WTC11 (cell line): ENCODE data around the gene AXIN2. TPM values are rescaled to one million over a fixed set of nuclear protein-coding genes. Genes with fewer than 3 reads are reported as not detected.
"Not testable (repeated sequence)": the region's sequence is repeated elsewhere in the genome, so short reads cannot be mapped to it uniquely, and the experiment has no call there.

Experiments
- ATAC-seq: fragments of 200-7000 bp; cut with Tn5 transposase; 2 replicates; pipeline ENCODE4 v1.10.0; 2021; ENCODE audit warnings: mild to moderate bottlenecking, moderate library complexity
- CTCF ChIA-PET: fragments of 300-600 bp; sonication (Branson Sonifier 250); formaldehyde crosslinking; loops from one replicate; lab custom pipeline; 2021; ENCODE audit warnings: antibody characterized with exemption; lab: Charles Lee
- POLR2A ChIA-PET: fragments of 350-600 bp; sonication (Branson Sonifier 250); formaldehyde crosslinking; loops from one replicate; lab custom pipeline; 2021; ENCODE audit warnings: antibody characterized with exemption; lab: Charles Lee
- DNase-seq: peaks from one replicate; pipeline ENCODE4 v3.0.0; 2021; ENCODE audit warnings: low spot score
- H3K27ac Mint-ChIP-seq: 2 replicates; pipeline ENCODE4 v1.8.0; 2021; ENCODE audit warnings: mixed read lengths
- H3K27me3 Mint-ChIP-seq: 2 replicates; pipeline ENCODE4 v1.8.0; 2021; ENCODE audit warnings: low read depth, mild to moderate bottlenecking, moderate library complexity, mixed read lengths
- H3K36me3 Mint-ChIP-seq: 2 replicates; pipeline ENCODE4 v1.8.0; 2021; ENCODE audit warnings: mixed read lengths
- H3K4me1 Mint-ChIP-seq: 2 replicates; pipeline ENCODE4 v1.8.0; 2022; ENCODE audit warnings: mixed read lengths
- H3K4me3 Mint-ChIP-seq: 2 replicates; pipeline ENCODE4 v1.8.0; 2021; ENCODE audit warnings: mild to moderate bottlenecking, moderate library complexity, mixed read lengths
- H3K9me3 Mint-ChIP-seq: 2 replicates; pipeline ENCODE4 v1.8.0; 2021; ENCODE audit warnings: mixed read lengths
- ESRRA ChIP-seq: sonication (generic); formaldehyde crosslinking; IDR thresholded peaks from 2 replicates; pipeline ENCODE4 v1.8.1; 2022; ENCODE audit warnings: mild to moderate bottlenecking, missing genetic modification reagents, borderline replicate concordance
- FOXK1 ChIP-seq: sonication (generic); formaldehyde crosslinking; IDR thresholded peaks from 2 replicates; pipeline ENCODE4 v1.8.0; 2022; ENCODE audit warnings: mild to moderate bottlenecking, moderate library complexity, missing genetic modification reagents
- JUN ChIP-seq: sonication (generic); formaldehyde crosslinking; IDR thresholded peaks from 2 replicates; pipeline ENCODE4 v1.8.0; 2023; ENCODE audit warnings: mild to moderate bottlenecking, missing genetic modification reagents
- NR2C2 ChIP-seq: sonication (generic); formaldehyde crosslinking; IDR thresholded peaks from 2 replicates; pipeline ENCODE4 v1.8.0; 2022; ENCODE audit warnings: mild to moderate bottlenecking, missing genetic modification reagents
- OVOL2 ChIP-seq: fragments of 250-450 bp; sonication (Bioruptor Pico); IDR thresholded peaks from 2 replicates; pipeline ENCODE4 v1.9.0; 2021; ENCODE audit warnings: mild to moderate bottlenecking, borderline replicate concordance
- PRRX2 ChIP-seq: fragments of 250-450 bp; sonication (Bioruptor Pico); IDR thresholded peaks from 2 replicates; pipeline ENCODE4 v1.8.0; 2021; ENCODE audit warnings: mild to moderate bottlenecking
- RORB ChIP-seq: fragments of 250-450 bp; sonication (Bioruptor Pico); IDR thresholded peaks from 2 replicates; pipeline ENCODE4 v1.9.0; 2021; ENCODE audit warnings: mild to moderate bottlenecking
- SMAD4 ChIP-seq: sonication (generic); formaldehyde crosslinking; IDR thresholded peaks from 2 replicates; pipeline ENCODE4 v1.8.0; 2022; ENCODE audit warnings: mild to moderate bottlenecking, missing genetic modification reagents
- SOX15 ChIP-seq: fragments of 250-450 bp; sonication (Bioruptor Pico); IDR thresholded peaks from 2 replicates; pipeline ENCODE4 v1.9.0; 2021; ENCODE audit warnings: mild to moderate bottlenecking
- SP1 ChIP-seq: sonication (generic); formaldehyde crosslinking; conservative IDR thresholded peaks from 2 replicates; pipeline ENCODE4 v1.8.1; 2022; ENCODE audit warnings: missing genetic modification reagents
- TP53 ChIP-seq: sonication (generic); formaldehyde crosslinking; IDR thresholded peaks from 2 replicates; pipeline ENCODE4 v1.8.1; 2023; ENCODE audit warnings: mild to moderate bottlenecking, missing genetic modification reagents
- ZNF121 ChIP-seq: sonication (generic); formaldehyde crosslinking; IDR thresholded peaks from 2 replicates; pipeline ENCODE4 v1.8.0; 2023; ENCODE audit warnings: missing genetic modification reagents
- ZNF263 ChIP-seq: sonication (generic); formaldehyde crosslinking; IDR thresholded peaks from 2 replicates; pipeline ENCODE4 v1.8.1; 2022; ENCODE audit warnings: low read depth, mild to moderate bottlenecking, moderate library complexity, missing genetic modification reagents
- total RNA-seq: library from RNA; stranded (reverse); gene quantifications from 3 replicates; pipeline ENCODE4 v1.2.3, GENCODE V29; 2021
- TF ChIP-seq, protein P1 (sequence below): sonication (generic); formaldehyde crosslinking; IDR thresholded peaks from 2 replicates; pipeline ENCODE4 v1.8.1; 2022; ENCODE audit warnings: mild to moderate bottlenecking, moderate library complexity, missing genetic modification reagents
- TF ChIP-seq, protein P2 (sequence below): fragments of 250-450 bp; sonication (Bioruptor Pico); conservative IDR thresholded peaks from 2 replicates; pipeline ENCODE4 v1.9.0; 2021; ENCODE audit warnings: mild to moderate bottlenecking
- TF ChIP-seq, protein P3 (sequence below): sonication (generic); formaldehyde crosslinking; IDR thresholded peaks from 2 replicates; pipeline ENCODE4 v1.8.0; 2022; ENCODE audit warnings: mild to moderate bottlenecking, missing genetic modification reagents
- TF ChIP-seq, protein P4 (sequence below): fragments of 250-450 bp; sonication (Bioruptor Pico); IDR thresholded peaks from 2 replicates; pipeline ENCODE4 v1.9.0; 2021; ENCODE audit warnings: moderate library complexity, mild to moderate bottlenecking, inconsistent platforms, borderline replicate concordance
- TF ChIP-seq, protein P5 (sequence below): sonication (generic); formaldehyde crosslinking; IDR thresholded peaks from 2 replicates; pipeline ENCODE4 v1.8.0; 2022; ENCODE audit warnings: missing genetic modification reagents

Gene AXIN2
- total RNA-seq, 1 experiment from 2014 or later = 35.0 TPM

DNA sequence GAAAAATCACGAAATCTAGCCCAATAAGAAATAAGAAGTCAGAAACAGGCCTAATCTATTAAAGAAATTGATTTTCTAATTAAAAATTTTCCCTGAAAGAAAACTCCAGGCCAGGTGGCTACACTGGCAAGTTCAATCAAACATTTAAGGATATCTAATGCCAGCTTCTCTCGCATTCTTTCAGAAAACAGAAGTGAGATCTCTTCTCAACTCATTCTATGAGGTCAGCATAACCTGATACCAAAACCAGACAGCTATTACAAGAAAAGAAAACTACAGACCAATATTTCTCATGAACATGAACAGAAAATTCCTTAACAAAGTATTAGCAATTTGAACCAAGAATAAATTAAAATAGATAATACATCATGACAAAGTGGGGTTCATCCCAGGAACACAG is 52.4 kb downstream of the AXIN2 start:
- ChIA-PET CTCF (no interaction called here), POLR2A (no interaction called here)
- ATAC-seq = no peak

DNA sequence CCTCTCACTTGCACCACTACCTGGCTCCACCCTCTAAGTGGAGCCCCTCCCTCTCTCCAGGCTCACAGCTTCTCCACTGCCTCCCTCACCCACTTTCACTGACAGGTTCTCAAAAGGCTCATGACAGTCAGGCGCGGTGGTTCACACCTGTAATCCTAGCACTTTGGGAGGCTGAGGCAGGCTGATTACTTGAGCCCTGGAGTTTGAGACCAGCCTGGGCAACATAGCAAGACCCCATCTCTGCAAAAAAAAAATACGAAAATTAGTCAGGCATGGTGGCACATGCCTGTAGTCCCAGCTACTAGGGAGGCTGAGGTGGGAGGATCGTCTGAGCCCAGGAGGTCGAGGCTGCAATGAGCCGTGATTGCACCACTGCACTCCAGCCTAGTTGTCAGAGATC is 56.8 kb downstream of the AXIN2 start:
- H3K4me3 Mint-ChIP-seq, H3K27ac Mint-ChIP-seq, POLR2A ChIA-PET, H3K27me3 Mint-ChIP-seq, H3K4me1 Mint-ChIP-seq, ATAC-seq, DNase-seq: not testable (repeated sequence)
- CTCF ChIA-PET = interaction anchor here (0.7 kb wide), 2 partner anchors 254 to 1062 kb away, joined by 3 read pairs; no protein-coding TSS in a partner anchor
- TF ChIP-seq ZNF121 (CRISPR knock-in tag) = peak; percentile 85
- H3K36me3 Mint-ChIP-seq = peaks cover 12% of the 10 kb centered on the region
- peaks cover 27% of the 10 kb centered on the region for H3K9me3 Mint-ChIP-seq

More for the DNA sequence above, 52.4 kb downstream of the AXIN2 start:
- Mint-ChIP-seq H3K27ac (no peak overlapping the region), H3K36me3 (peaks cover 12% of the 10 kb centered on the region), H3K4me1 (peaks cover 3% of the 10 kb centered on the region), H3K4me3 (no peak overlapping the region), H3K9me3 (peaks cover 32% of the 10 kb centered on the region), H3K27me3 (peaks cover 1% of the 10 kb centered on the region; the same call in 1 of the 2 replicates)
- TF ChIP-seq, protein P1, sequence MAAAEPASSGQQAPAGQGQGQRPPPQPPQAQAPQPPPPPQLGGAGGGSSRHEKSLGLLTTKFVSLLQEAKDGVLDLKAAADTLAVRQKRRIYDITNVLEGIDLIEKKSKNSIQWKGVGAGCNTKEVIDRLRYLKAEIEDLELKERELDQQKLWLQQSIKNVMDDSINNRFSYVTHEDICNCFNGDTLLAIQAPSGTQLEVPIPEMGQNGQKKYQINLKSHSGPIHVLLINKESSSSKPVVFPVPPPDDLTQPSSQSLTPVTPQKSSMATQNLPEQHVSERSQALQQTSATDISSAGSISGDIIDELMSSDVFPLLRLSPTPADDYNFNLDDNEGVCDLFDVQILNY (CRISPR knock-in tag) = no peak
- TF ChIP-seq RORB (CRISPR knock-in tag) = no peak
- TF ChIP-seq, protein P2, sequence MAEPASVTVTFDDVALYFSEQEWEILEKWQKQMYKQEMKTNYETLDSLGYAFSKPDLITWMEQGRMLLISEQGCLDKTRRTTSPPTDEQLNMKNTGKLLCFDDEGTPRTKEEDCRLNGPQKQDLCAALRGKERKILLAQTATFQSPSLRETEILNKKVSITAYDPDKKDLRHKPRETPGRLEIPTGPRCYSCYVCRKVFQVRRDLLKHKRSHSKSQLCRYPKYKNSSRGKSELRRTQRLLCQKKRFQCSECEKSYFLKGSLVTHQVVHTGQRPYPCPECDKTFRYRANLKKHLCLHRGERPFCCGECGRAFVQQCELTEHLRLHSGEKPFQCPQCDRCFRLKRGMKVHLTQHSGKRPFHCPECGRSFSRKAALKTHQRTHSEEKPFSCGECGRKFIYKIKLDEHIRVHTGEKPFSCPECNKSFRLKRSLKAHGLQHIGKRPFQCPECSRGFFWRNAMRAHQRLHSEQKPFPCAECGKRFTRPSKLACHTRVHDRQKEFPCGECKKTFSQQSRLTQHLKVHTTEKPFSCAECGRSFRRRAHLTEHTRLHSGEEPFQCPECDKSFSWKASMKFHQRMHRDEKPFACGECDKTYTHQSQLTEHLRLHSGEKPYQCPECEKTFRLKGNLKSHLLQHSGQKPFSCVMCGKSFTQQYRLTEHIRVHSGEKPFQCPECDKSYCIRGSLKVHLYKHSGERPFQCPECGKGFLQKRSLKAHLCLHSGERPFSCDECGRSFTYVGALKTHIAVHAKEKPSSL (CRISPR knock-in tag) = no peak
- no peak for DNase-seq

DNA sequence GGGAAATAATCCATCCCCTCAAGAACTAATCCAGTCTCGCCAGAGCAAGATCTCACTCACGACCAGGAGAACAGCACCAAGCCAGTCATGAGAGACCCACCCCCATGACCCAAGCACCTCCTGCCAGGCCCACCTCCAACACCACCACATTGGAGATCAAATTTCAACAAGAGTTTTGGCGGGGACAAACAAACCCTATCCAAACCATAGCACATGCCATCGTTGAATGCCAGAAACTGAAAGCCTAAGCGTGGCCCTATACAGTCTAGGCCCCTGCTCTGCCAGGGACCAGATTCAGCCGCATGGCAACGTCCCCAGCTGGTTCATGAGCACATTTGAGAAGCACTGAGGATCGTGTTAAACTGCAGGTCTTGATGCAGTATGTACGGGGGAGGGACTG is 57.3 kb downstream of the AXIN2 start:
- Mint-ChIP-seq H3K4me1 (peaks cover 6% of the 10 kb centered on the region), H3K4me3 (no peak overlapping the region)
- TF ChIP-seq SP1 (CRISPR knock-in tag) = no peak
- TF ChIP-seq, protein P3, sequence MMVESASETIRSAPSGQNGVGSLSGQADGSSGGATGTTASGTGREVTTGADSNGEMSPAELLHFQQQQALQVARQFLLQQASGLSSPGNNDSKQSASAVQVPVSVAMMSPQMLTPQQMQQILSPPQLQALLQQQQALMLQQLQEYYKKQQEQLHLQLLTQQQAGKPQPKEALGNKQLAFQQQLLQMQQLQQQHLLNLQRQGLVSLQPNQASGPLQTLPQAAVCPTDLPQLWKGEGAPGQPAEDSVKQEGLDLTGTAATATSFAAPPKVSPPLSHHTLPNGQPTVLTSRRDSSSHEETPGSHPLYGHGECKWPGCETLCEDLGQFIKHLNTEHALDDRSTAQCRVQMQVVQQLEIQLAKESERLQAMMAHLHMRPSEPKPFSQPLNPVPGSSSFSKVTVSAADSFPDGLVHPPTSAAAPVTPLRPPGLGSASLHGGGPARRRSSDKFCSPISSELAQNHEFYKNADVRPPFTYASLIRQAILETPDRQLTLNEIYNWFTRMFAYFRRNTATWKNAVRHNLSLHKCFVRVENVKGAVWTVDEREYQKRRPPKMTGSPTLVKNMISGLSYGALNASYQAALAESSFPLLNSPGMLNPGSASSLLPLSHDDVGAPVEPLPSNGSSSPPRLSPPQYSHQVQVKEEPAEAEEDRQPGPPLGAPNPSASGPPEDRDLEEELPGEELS = no peak
- no peak for TF ChIP-seq ZNF263 (CRISPR knock-in tag)
- no peak for TF ChIP-seq OVOL2 (CRISPR knock-in tag)
- no peak for TF ChIP-seq ESRRA (CRISPR knock-in tag)
- TF ChIP-seq TP53 (CRISPR knock-in tag) = no peak
- no peak for TF ChIP-seq SMAD4 (CRISPR knock-in tag)
- no peak for TF ChIP-seq PRRX2 (CRISPR knock-in tag)
- TF ChIP-seq JUN (CRISPR knock-in tag) = no peak
- TF ChIP-seq SOX15 = no peak
- TF ChIP-seq, protein P4, sequence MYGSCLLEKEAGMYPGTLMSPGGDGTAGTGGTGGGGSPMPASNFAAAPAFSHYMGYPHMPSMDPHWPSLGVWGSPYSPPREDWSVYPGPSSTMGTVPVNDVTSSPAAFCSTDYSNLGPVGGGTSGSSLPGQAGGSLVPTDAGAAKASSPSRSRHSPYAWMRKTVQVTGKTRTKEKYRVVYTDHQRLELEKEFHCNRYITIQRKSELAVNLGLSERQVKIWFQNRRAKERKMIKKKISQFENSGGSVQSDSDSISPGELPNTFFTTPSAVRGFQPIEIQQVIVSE (CRISPR knock-in tag) = no peak
- TF ChIP-seq, all 79 proteins: peak for 0
- peak; percentile 46 for ATAC-seq
- H3K36me3 Mint-ChIP-seq = peaks cover 12% of the 10 kb centered on the region
- ChIA-PET POLR2A (no interaction called here), CTCF (no interaction called here)
- DNase-seq = no peak
- H3K27me3 Mint-ChIP-seq = no peaks in the 10 kb centered on the region; the same call in 1 of the 2 replicates
- peaks cover 27% of the 10 kb centered on the region for H3K9me3 Mint-ChIP-seq
- H3K27ac Mint-ChIP-seq = no peak overlapping the region

DNA sequence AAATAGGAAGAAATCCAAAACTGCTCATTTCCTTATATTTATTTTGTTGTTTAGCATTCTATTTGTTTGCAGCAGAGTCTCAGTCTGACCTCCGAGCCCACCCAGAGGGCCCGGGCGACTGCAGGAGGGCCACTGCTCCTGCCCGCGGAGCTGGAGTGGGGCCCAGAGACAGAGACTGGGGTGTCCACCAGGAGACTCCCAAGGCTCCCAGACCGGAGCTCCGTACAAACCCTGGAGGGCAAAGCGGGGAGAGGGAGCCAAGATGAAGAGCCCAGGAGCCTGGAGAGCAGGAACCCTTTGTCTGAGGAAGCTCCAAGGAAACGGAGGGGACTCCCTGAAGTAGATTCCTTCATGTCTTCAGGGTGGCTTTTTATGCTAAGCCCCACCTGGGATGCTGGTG is 57.9 kb downstream of the AXIN2 start:
- Mint-ChIP-seq H3K27ac (no peak overlapping the region), H3K4me3 (no peak overlapping the region), H3K36me3 (peaks cover 12% of the 10 kb centered on the region), H3K9me3 (peaks cover 27% of the 10 kb centered on the region), H3K27me3 (no peaks in the 10 kb centered on the region; the same call in 1 of the 2 replicates), H3K4me1 (peaks cover 6% of the 10 kb centered on the region)
- DNase-seq (no peak), ATAC-seq (no peak)
- CTCF ChIA-PET = no interaction called here
- TF ChIP-seq JUN (CRISPR knock-in tag) = no peak
- TF ChIP-seq, protein P5, sequence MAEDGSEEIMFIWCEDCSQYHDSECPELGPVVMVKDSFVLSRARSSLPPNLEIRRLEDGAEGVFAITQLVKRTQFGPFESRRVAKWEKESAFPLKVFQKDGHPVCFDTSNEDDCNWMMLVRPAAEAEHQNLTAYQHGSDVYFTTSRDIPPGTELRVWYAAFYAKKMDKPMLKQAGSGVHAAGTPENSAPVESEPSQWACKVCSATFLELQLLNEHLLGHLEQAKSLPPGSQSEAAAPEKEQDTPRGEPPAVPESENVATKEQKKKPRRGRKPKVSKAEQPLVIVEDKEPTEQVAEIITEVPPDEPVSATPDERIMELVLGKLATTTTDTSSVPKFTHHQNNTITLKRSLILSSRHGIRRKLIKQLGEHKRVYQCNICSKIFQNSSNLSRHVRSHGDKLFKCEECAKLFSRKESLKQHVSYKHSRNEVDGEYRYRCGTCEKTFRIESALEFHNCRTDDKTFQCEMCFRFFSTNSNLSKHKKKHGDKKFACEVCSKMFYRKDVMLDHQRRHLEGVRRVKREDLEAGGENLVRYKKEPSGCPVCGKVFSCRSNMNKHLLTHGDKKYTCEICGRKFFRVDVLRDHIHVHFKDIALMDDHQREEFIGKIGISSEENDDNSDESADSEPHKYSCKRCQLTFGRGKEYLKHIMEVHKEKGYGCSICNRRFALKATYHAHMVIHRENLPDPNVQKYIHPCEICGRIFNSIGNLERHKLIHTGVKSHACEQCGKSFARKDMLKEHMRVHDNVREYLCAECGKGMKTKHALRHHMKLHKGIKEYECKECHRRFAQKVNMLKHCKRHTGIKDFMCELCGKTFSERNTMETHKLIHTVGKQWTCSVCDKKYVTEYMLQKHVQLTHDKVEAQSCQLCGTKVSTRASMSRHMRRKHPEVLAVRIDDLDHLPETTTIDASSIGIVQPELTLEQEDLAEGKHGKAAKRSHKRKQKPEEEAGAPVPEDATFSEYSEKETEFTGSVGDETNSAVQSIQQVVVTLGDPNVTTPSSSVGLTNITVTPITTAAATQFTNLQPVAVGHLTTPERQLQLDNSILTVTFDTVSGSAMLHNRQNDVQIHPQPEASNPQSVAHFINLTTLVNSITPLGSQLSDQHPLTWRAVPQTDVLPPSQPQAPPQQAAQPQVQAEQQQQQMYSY (CRISPR knock-in tag) = no peak
- TF ChIP-seq NR2C2 (CRISPR knock-in tag) = no peak
- TF ChIP-seq FOXK1 (CRISPR knock-in tag) = no peak
- POLR2A ChIA-PET = no interaction called here
